ENCODE measurements around the gene ATP8B1. TPM values are rescaled to one million over a fixed set of nuclear protein-coding genes. Genes with fewer than 3 reads are reported as not detected.

ATP8B1 gene
- total and polyA plus RNA-seq, 11 donors: 3.0 to 12.8 (median 6.2) TPM

- no peak overlapping the region for H3K4me3 ChIP-seq
- peaks cover 0 to 14% (median 9%) of the 10 kb centered on the region in 12 donors for H3K9me3 ChIP-seq
- TF ChIP-seq POLR2A (IDR thresholded peaks at IDR 0.05) (no peak), CTCF (IDR thresholded peaks at IDR 0.05) (no peak)
- DNase-seq (no peak), ATAC-seq (no peak)
- no peak overlapping the region for H3K27ac ChIP-seq
- 93 to 97% (median 95%) methylated on average over 2 of the region's 2 CpGs for WGBS, 4 donors
- peaks cover 4 to 97% (median 56%) of the 10 kb centered on the region in 9 donors for H3K36me3 ChIP-seq
- peaks cover 0 to 4% (median 0%) of the 10 kb centered on the region in 12 donors for H3K4me1 ChIP-seq
- H3K27me3 ChIP-seq: no peaks in the 10 kb centered on the region
- intact Hi-C loops (cut with DNase I): loop anchor here in 1 of 10 donors (10.0 kb wide), 1 partner anchor 219 kb away; no protein-coding TSS in a partner anchor
Observed at GRCh38 chr18:57655740-57656139, 147.4 kb downstream of the ATP8B1 start.

DNA sequence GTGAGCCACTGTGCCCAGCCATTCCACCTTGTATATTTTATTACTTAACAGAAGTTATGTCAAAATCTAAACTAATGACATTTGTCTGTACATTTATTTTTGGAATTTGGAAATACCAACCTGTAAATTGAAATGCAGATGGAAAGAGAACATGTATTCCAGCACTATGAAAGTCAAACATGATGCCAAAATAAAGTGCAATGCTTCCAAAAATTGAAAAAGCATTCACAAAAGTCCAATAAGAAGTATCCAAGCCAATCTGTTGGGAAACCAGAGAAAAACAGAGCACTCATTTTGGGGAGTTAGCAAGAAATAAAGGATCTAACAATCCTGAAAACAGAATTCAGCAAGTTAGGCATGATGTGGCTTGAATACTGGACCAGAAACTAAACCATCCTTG lies 151.2 kb downstream of the ATP8B1 start:
- Histone ChIP-seq H3K27ac (no peak overlapping the region), H3K36me3 (peaks cover 4 to 97% (median 56%) of the 10 kb centered on the region in 9 donors)
- no peak for ATAC-seq

GRCh38 chr18:57649556-57650500 lies 153.3 kb downstream of the ATP8B1 start:
- peaks cover 0 to 15% (median 0%) of the 10 kb centered on the region in 12 donors for H3K4me1 ChIP-seq
- H3K9me3 ChIP-seq: no peaks in the 10 kb centered on the region
- no peak for TF ChIP-seq CTCF (IDR thresholded peaks at IDR 0.05)
- TF ChIP-seq POLR2A (IDR thresholded peaks at IDR 0.05): no peak
- H3K27me3 ChIP-seq: no peaks in the 10 kb centered on the region
- H3K36me3 ChIP-seq: peaks cover 2 to 84% (median 44%) of the 10 kb centered on the region in 9 donors
- no peak overlapping the region for H3K4me3 ChIP-seq
- WGBS, 4 donors: 75 to 84% (median 78%) methylated on average over 11 of the region's 11 CpGs
- DNase-seq (no peak), ATAC-seq (peak; percentile 57 to 86 (median 63))
- intact Hi-C loops (cut with DNase I): loop anchor here in 3 of 10 donors (10.0 kb wide), 2 partner anchors 225 to 395 kb away; partner anchors contain the start of gene NEDD4L (in 1 of the 3)
- H3K27ac ChIP-seq: peak overlapping the region in 2 of 12 donors; percentile 3 to 77

More for the DNA sequence above, 151.2 kb downstream of the ATP8B1 start:
- Histone ChIP-seq H3K4me1 (peaks cover 0 to 15% (median 0%) of the 10 kb centered on the region in 12 donors), H3K9me3 (peaks cover 0 to 14% (median 9%) of the 10 kb centered on the region in 12 donors), H3K4me3 (no peak overlapping the region), H3K27me3 (no peaks in the 10 kb centered on the region)
- no peak for TF ChIP-seq CTCF (IDR thresholded peaks at IDR 0.05)
- no peak for TF ChIP-seq POLR2A (IDR thresholded peaks at IDR 0.05)
- intact Hi-C loops (cut with DNase I): loop anchor here in 1 of 10 donors (10.0 kb wide), 1 partner anchor 223 kb away; no protein-coding TSS in a partner anchor
- DNase-seq: no peak

- no peaks in the 10 kb centered on the region for H3K9me3 ChIP-seq
- DNase-seq (no peak), ATAC-seq (peak in 1 of 4 donors; percentile 30)
- peaks cover 0 to 15% (median 0%) of the 10 kb centered on the region in 12 donors for H3K4me1 ChIP-seq
- peaks cover 0 to 70% (median 37%) of the 10 kb centered on the region in 9 donors for H3K36me3 ChIP-seq
- H3K4me3 ChIP-seq: no peak overlapping the region
- no peak for TF ChIP-seq POLR2A (IDR thresholded peaks at IDR 0.05)
- no peak for TF ChIP-seq CTCF (IDR thresholded peaks at IDR 0.05)
- 88 to 90% (median 89%) methylated on average over 32 of the region's 32 CpGs for WGBS, 4 donors
- H3K27me3 ChIP-seq: no peaks in the 10 kb centered on the region
- intact Hi-C loops (cut with DNase I): loop anchor here in 2 of 10 donors (10.0 kb wide), 2 partner anchors 226 to 396 kb away; partner anchors contain the start of gene NEDD4L (in 1 of the 2)
- no peak overlapping the region for H3K27ac ChIP-seq
Observed at GRCh38 chr18:57648414-57648813, 154.7 kb downstream of the ATP8B1 start.
